HEK293 (cell line): ENCODE measurements around the gene EID2.

Source experiments
- TRIM28 ChIP-seq: IDR thresholded peaks from 2 replicates; pipeline ENCODE4 v1.6.1; 2011; ENCODE audit warnings: low read length, control low read depth, borderline replicate concordance
- ZBTB48 ChIP-seq: fragments of 450-650 bp; formaldehyde crosslinking; IDR thresholded peaks from 2 replicates; pipeline ENCODE4 v1.5.1; 2016; ENCODE audit warnings: missing biosample characterization, missing genetic modification characterization
- ZNF10 ChIP-seq: fragments of 450-650 bp; formaldehyde crosslinking; IDR thresholded peaks from 2 replicates; pipeline ENCODE4 v1.5.1; 2017; ENCODE audit warnings: missing biosample characterization, missing genetic modification characterization
- ZNF112 ChIP-seq: fragments of 450-650 bp; formaldehyde crosslinking; IDR thresholded peaks from 2 replicates; pipeline ENCODE4 v1.5.0; 2017; ENCODE audit warnings: missing biosample characterization, missing genetic modification characterization
- ZNF114 ChIP-seq: fragments of 450-650 bp; formaldehyde crosslinking; IDR thresholded peaks from 2 replicates; pipeline ENCODE4 v1.5.0; 2017; ENCODE audit warnings: missing biosample characterization, missing genetic modification characterization
- ZNF184 ChIP-seq: fragments of 450-650 bp; IDR thresholded peaks from 2 replicates; pipeline ENCODE4 v1.5.1; 2018; ENCODE audit warnings: missing biosample characterization, mild to moderate bottlenecking, missing genetic modification characterization
- ZNF248 ChIP-seq: fragments of 450-650 bp; formaldehyde crosslinking; IDR thresholded peaks from 2 replicates; pipeline ENCODE4 v1.5.1; 2017; ENCODE audit warnings: missing biosample characterization, missing genetic modification characterization
- ZNF311 ChIP-seq: fragments of 450-650 bp; formaldehyde crosslinking; IDR thresholded peaks from 2 replicates; pipeline ENCODE4 v1.5.1; 2017; ENCODE audit warnings: missing biosample characterization, missing genetic modification characterization, borderline replicate concordance
- ZNF354C ChIP-seq: fragments of 450-650 bp; formaldehyde crosslinking; IDR thresholded peaks from 2 replicates; pipeline ENCODE4 v1.5.1; 2016; ENCODE audit warnings: missing biosample characterization, missing genetic modification characterization, low read depth, borderline replicate concordance
- ZNF366 ChIP-seq: fragments of 450-650 bp; formaldehyde crosslinking; conservative IDR thresholded peaks from 2 replicates; pipeline ENCODE4 v1.5.1; 2016; ENCODE audit warnings: missing biosample characterization, missing genetic modification characterization
- ZNF560 ChIP-seq: fragments of 450-650 bp; formaldehyde crosslinking; IDR thresholded peaks from 2 replicates; pipeline ENCODE4 v1.5.1; 2017; ENCODE audit warnings: missing biosample characterization, missing genetic modification characterization, borderline replicate concordance
- ZNF624 ChIP-seq: fragments of 450-650 bp; formaldehyde crosslinking; IDR thresholded peaks from 2 replicates; pipeline ENCODE4 v1.5.1; 2017; ENCODE audit warnings: missing biosample characterization, missing genetic modification characterization
- ZNF626 ChIP-seq: fragments of 450-650 bp; sonication (Bioruptor Pico); formaldehyde crosslinking; IDR thresholded peaks from 2 replicates; pipeline ENCODE4 v1.5.1; 2018; ENCODE audit warnings: missing biosample characterization, missing genetic modification characterization, inconsistent platforms
- ZNF658 ChIP-seq: fragments of 450-650 bp; formaldehyde crosslinking; IDR thresholded peaks from 2 replicates; pipeline ENCODE4; 2016; ENCODE audit warnings: missing biosample characterization, missing genetic modification characterization
- ZNF76 ChIP-seq: fragments of 450-650 bp; formaldehyde crosslinking; IDR thresholded peaks from 2 replicates; pipeline ENCODE4; 2016; ENCODE audit warnings: low read depth, missing biosample characterization, missing genetic modification characterization, borderline replicate concordance
- ZNF777 ChIP-seq: fragments of 450-650 bp; formaldehyde crosslinking; IDR thresholded peaks from 2 replicates; pipeline ENCODE4 v1.5.1; 2017; ENCODE audit warnings: missing biosample characterization, missing genetic modification characterization, borderline replicate concordance
- ZNF830 ChIP-seq: fragments of 450-650 bp; IDR thresholded peaks from 2 replicates; pipeline ENCODE4 v1.5.0; 2018; ENCODE audit warnings: missing biosample characterization, missing genetic modification characterization, low read depth, mild to moderate bottlenecking, moderate library complexity
- ZNF837 ChIP-seq: fragments of 450-650 bp; formaldehyde crosslinking; IDR thresholded peaks from 2 replicates; pipeline ENCODE4 v1.5.1; 2016; ENCODE audit warnings: missing biosample characterization, missing genetic modification characterization
- TF ChIP-seq, protein P1 (sequence below): fragments of 450-650 bp; formaldehyde crosslinking; IDR thresholded peaks from 2 replicates; pipeline ENCODE4 v1.5.1; 2016; ENCODE audit warnings: missing biosample characterization, missing genetic modification characterization, borderline replicate concordance
- TF ChIP-seq, protein P2 (sequence below): fragments of 450-650 bp; formaldehyde crosslinking; IDR thresholded peaks from 2 replicates; pipeline ENCODE4 v1.5.1; 2016; ENCODE audit warnings: missing biosample characterization, missing genetic modification characterization
- TF ChIP-seq, protein P3 (sequence below): IDR thresholded peaks from 2 replicates; pipeline ENCODE4 v1.6.1; 2011; ENCODE audit warnings: mild to moderate bottlenecking, low read depth, low read length, borderline replicate concordance
- TF ChIP-seq, protein P4 (sequence below): fragments of 450-650 bp; formaldehyde crosslinking; IDR thresholded peaks from 2 replicates; pipeline ENCODE4 v1.5.1; 2017; ENCODE audit warnings: missing biosample characterization, missing genetic modification characterization
- TF ChIP-seq, protein P5 (sequence below): fragments of 450-650 bp; formaldehyde crosslinking; optimal IDR thresholded peaks from 2 replicates; pipeline ENCODE3; 2016; ENCODE audit warnings: missing biosample characterization, mild to moderate bottlenecking, missing genetic modification characterization
- TF ChIP-seq, protein P6 (sequence below): fragments of 450-650 bp; IDR thresholded peaks from 2 replicates; pipeline ENCODE4 v1.5.1; 2018; ENCODE audit warnings: missing biosample characterization, missing genetic modification characterization
- TF ChIP-seq, protein P7 (sequence below): fragments of 450-650 bp; formaldehyde crosslinking; IDR thresholded peaks from 2 replicates; pipeline ENCODE4 v1.5.1; 2016; ENCODE audit warnings: missing biosample characterization, missing genetic modification characterization

EID2 gene

DNA sequence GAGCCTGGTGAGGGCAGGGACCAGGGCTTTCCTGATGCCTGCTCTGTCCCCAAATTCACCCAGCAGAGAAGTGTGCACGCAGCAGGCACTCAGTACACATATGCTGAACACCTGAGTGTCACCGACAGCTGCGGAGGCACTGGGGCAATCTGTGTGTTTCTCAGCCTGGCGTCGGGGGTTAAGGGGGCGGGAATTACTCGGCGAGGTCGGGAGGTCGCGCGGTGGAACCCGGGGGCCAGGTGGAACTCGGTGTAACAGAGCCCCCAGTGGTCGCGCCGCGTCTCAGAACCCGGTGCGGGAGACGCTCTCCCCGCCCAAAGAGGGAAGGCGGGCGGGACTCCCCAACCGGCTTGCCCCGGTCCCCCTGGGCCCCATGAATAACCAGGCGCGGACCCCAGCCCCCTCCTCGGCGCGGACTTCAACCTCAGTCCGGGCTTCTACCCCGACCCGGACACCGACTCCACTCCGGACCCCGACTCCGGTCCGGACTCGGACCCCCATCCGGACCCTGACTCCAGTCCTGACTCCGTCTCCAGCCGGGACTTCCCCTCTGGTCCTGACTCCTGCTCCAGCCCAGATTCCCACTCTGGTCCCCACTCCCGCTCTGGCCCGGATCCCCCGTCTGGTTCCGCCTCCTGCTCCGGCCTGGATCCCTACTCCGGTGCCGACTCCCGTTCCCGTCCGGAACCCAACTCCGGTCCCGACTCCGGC lies 25.0 kb downstream of the EID2 start, which contains the start of gene SELENOV (continued):
- TF ChIP-seq, protein P1, sequence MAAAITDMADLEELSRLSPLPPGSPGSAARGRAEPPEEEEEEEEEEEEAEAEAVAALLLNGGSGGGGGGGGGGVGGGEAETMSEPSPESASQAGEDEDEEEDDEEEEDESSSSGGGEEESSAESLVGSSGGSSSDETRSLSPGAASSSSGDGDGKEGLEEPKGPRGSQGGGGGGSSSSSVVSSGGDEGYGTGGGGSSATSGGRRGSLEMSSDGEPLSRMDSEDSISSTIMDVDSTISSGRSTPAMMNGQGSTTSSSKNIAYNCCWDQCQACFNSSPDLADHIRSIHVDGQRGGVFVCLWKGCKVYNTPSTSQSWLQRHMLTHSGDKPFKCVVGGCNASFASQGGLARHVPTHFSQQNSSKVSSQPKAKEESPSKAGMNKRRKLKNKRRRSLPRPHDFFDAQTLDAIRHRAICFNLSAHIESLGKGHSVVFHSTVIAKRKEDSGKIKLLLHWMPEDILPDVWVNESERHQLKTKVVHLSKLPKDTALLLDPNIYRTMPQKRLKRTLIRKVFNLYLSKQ, result no peak
- TF ChIP-seq, protein P2, sequence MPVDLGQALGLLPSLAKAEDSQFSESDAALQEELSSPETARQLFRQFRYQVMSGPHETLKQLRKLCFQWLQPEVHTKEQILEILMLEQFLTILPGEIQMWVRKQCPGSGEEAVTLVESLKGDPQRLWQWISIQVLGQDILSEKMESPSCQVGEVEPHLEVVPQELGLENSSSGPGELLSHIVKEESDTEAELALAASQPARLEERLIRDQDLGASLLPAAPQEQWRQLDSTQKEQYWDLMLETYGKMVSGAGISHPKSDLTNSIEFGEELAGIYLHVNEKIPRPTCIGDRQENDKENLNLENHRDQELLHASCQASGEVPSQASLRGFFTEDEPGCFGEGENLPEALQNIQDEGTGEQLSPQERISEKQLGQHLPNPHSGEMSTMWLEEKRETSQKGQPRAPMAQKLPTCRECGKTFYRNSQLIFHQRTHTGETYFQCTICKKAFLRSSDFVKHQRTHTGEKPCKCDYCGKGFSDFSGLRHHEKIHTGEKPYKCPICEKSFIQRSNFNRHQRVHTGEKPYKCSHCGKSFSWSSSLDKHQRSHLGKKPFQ, result no peak
- TF ChIP-seq ZNF624 (tag by site-specific recombination) (no peak), ZNF366 (tag by site-specific recombination) (no peak), ZNF626 (tag by site-specific recombination) (no peak), ZNF248 (no peak; the same call in 1 of the 2 replicates), ZNF354C (tag by site-specific recombination) (no peak), ZNF658 (tag by site-specific recombination) (no peak), ZBTB48 (tag by site-specific recombination) (no peak), ZNF184 (tag by site-specific recombination) (no peak), TRIM28 (no peak), ZNF560 (tag by site-specific recombination) (no peak), ZNF114 (no peak), ZNF311 (no peak), ZNF76 (tag by site-specific recombination) (no peak), ZNF837 (tag by site-specific recombination) (no peak), ZNF777 (no peak), ZNF10 (tag by site-specific recombination) (no peak), ZNF830 (tag by site-specific recombination) (no peak), ZNF112 (tag by site-specific recombination) (no peak)
- TF ChIP-seq, protein P3, sequence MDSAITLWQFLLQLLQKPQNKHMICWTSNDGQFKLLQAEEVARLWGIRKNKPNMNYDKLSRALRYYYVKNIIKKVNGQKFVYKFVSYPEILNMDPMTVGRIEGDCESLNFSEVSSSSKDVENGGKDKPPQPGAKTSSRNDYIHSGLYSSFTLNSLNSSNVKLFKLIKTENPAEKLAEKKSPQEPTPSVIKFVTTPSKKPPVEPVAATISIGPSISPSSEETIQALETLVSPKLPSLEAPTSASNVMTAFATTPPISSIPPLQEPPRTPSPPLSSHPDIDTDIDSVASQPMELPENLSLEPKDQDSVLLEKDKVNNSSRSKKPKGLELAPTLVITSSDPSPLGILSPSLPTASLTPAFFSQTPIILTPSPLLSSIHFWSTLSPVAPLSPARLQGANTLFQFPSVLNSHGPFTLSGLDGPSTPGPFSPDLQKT, result no peak
- TF ChIP-seq, protein P4, sequence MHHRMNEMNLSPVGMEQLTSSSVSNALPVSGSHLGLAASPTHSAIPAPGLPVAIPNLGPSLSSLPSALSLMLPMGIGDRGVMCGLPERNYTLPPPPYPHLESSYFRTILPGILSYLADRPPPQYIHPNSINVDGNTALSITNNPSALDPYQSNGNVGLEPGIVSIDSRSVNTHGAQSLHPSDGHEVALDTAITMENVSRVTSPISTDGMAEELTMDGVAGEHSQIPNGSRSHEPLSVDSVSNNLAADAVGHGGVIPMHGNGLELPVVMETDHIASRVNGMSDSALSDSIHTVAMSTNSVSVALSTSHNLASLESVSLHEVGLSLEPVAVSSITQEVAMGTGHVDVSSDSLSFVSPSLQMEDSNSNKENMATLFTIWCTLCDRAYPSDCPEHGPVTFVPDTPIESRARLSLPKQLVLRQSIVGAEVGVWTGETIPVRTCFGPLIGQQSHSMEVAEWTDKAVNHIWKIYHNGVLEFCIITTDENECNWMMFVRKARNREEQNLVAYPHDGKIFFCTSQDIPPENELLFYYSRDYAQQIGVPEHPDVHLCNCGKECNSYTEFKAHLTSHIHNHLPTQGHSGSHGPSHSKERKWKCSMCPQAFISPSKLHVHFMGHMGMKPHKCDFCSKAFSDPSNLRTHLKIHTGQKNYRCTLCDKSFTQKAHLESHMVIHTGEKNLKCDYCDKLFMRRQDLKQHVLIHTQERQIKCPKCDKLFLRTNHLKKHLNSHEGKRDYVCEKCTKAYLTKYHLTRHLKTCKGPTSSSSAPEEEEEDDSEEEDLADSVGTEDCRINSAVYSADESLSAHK, result no peak
- TF ChIP-seq, protein P5, sequence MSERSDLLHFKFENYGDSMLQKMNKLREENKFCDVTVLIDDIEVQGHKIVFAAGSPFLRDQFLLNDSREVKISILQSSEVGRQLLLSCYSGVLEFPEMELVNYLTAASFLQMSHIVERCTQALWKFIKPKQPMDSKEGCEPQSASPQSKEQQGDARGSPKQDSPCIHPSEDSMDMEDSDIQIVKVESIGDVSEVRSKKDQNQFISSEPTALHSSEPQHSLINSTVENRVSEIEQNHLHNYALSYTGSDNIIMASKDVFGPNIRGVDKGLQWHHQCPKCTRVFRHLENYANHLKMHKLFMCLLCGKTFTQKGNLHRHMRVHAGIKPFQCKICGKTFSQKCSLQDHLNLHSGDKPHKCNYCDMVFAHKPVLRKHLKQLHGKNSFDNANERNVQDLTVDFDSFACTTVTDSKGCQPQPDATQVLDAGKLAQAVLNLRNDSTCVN (tag by site-specific recombination), result peak; percentile 43
- TF ChIP-seq, protein P6, sequence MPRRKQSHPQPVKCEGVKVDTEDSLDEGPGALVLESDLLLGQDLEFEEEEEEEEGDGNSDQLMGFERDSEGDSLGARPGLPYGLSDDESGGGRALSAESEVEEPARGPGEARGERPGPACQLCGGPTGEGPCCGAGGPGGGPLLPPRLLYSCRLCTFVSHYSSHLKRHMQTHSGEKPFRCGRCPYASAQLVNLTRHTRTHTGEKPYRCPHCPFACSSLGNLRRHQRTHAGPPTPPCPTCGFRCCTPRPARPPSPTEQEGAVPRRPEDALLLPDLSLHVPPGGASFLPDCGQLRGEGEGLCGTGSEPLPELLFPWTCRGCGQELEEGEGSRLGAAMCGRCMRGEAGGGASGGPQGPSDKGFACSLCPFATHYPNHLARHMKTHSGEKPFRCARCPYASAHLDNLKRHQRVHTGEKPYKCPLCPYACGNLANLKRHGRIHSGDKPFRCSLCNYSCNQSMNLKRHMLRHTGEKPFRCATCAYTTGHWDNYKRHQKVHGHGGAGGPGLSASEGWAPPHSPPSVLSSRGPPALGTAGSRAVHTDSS (tag by site-specific recombination), result no peak
- TF ChIP-seq, protein P7, sequence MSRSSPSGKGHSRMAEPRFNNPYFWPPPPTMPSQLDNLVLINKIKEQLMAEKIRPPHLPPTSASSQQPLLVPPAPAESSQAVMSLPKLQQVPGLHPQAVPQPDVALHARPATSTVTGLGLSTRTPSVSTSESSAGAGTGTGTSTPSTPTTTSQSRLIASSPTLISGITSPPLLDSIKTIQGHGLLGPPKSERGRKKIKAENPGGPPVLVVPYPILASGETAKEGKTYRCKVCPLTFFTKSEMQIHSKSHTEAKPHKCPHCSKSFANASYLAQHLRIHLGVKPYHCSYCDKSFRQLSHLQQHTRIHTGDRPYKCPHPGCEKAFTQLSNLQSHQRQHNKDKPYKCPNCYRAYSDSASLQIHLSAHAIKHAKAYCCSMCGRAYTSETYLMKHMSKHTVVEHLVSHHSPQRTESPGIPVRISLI, result no peak
